Adrenal gland (tissue), 12 donors: ENCODE results near the gene CHMP4A. TPM values are rescaled to one million over a fixed set of nuclear protein-coding genes. Genes with fewer than 3 reads are reported as not detected.

ENCODE experiments used
- DNase-seq, 7 donors: peaks; one replicate each; pipeline ENCODE4 v3.0.0-alpha.2; 2019 to 2020
- H3K27ac ChIP-seq, 5 donors: fragments of 200-600 bp; sonication (generic) in 4 of 5; 1 replicate in 3 of 5; 2 replicates in 2 of 5; pipeline versions ENCODE4 v1.5.1 to v1.8.0; 2016 to 2020; ENCODE audit warnings: mild to moderate bottlenecking in 1 of 5
- H3K27me3 ChIP-seq: fragments of 200-600 bp; 2 replicates; pipeline ENCODE4 v1.8.0; 2021
- H3K36me3 ChIP-seq, 2 donors: fragments of 200-600 bp; replicated peaks in 1 of 2; 1 replicate in 1 of 2; 2 replicates in 1 of 2; pipeline versions ENCODE4 v1.5.1 to v1.8.0; 2018 to 2022
- H3K4me1 ChIP-seq, 2 donors: fragments of 200-600 bp; replicated peaks in 1 of 2; 1 replicate in 1 of 2; 2 replicates in 1 of 2; pipeline versions ENCODE4 v1.5.1 to v1.8.0; 2018 to 2021
- H3K4me3 ChIP-seq, 4 donors: fragments of 200-600 bp; sonication (generic) in 3 of 4; one replicate each; pipeline ENCODE4 v1.5.1; 2016 to 2018
- H3K9me3 ChIP-seq, 3 donors: fragments of 200-600 bp; sonication (generic) in 1 of 3; replicated peaks in 1 of 3; 1 replicate in 2 of 3; 2 replicates in 1 of 3; pipeline versions ENCODE4 v1.5.1 to v1.8.0; 2016 to 2021
- POLR2A ChIP-seq, 2 donors: fragments of 450-650 bp; IDR thresholded peaks; one replicate each; pipeline ENCODE4 v1.6.1; 2017; ENCODE audit warnings: antibody characterized with exemption in 2 of 2, mild to moderate bottlenecking in 2 of 2, moderate library complexity in 1 of 2
- WGBS, 4 donors: extraction: QIAGEN DNeasy Blood & Tissue Kit in 2 of 4; methylation state at CpG; one replicate each; pipeline versions ENCODE4 v1.1.5 to v1.1.7; 2013 to 2017; 5-methylcytosine and 5-hydroxymethylcytosine counted together
- intact Hi-C, 2 donors: fragments of 100-400 bp; cut with DNase I; formaldehyde crosslinking; loops; one replicate each; pipeline versions ENCODE4 v1.14.1 to v1.15.0; 2022 to 2023
- polyA plus RNA-seq, 3 donors: library from polyadenylated mRNA; stranded (reverse); fragments of 200-250 nt in 2 of 3; fragments of 350-450 nt in 1 of 3; fragmentation: Illumina TruSeq in 1 of 3; extraction: RNeasy Lipid Tissue Mini Kit (QIAGEN cat#74804) in 1 of 3; gene quantifications; one replicate each; pipeline ENCODE4 v1.2.3, GENCODE V29; 2013 to 2014
- total RNA-seq, 9 donors: library from RNA; depleted of rRNA in 4 of 9; stranded (reverse); fragments of >200 nt in 4 of 9; fragments of 120-200 nt in 1 of 9; fragmentation: NEBNext Ultra II Directional in 1 of 9; extraction: Animal tissue kit (Norgen Biotek cat#: 25700) in 1 of 9; gene quantifications; one replicate each; pipeline versions ENCODE4 v1.1.0 to v1.2.4, GENCODE V29; 2013 to 2023
- TF ChIP-seq, protein P1 (sequence below), 6 experiments: fragments of 450-650 bp in 4 of 6; fragments of 200-600 bp in 2 of 6; sonication (generic) in 1 of 6; IDR thresholded peaks; 1 replicate in 5 of 6; 2 replicates in 1 of 6; pipeline versions ENCODE4 v1.5.1 to v1.8.0; 2016 to 2021; ENCODE audit warnings: antibody characterized with exemption in 6 of 6, mild to moderate bottlenecking in 2 of 6, moderate library complexity in 1 of 6
- donor health status: healthy with polysubstance abuse.
- donor health status: Bipolar disorder and iron deficiency.
- donor health status: DM: yes; HTN: yes; CAD: no.
- donor health status: DM: no; HTN: no; CAD: no.
- donor health status: DM: no; HTN: no; CAD: no.
- donor health status: DM: yes; HTN: yes; CAD: no.

CHMP4A gene
- total and polyA plus RNA-seq, 12 donors: 32.9 to 118 (median 59.0) TPM

DNA sequence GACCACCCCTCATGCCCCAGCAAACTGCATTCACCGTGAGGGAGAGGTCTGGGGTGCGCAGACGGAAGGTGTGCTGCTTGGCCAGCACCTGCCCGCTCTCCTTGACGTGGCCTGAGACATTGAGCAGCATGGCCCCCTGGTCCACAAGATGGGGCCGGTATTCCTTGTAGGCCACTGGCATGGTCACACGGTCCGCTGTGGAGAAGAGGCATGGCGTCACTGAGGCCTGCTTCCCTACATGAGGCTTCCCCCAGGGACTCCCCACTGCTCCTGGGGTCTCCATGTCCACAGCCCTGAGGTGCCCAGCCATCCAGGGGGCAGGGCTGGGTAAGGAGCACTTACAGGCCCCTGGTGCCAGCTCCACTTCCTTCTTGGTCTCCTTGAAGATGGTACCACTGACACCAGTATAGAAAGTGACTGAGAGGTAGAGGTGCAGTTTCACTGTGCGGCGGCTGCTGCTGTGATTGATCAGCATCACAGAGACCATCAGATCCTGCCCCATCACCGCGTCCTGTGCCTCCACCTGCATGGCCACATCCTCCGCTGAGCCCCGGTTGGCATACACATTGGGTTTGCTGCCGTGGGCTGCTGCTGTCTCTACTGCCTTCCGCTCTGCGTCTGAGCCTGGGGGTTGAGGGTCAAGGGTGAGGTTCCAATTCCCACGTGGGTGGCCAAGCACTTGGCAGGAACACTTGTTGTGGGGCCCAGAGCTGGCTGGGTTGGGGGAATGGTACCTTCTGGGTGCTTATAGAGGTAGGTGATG lies 41.5 kb upstream of the CHMP4A start:
- DNase-seq: no peak
- no peaks in the 10 kb centered on the region for H3K4me1 ChIP-seq
- H3K4me3 ChIP-seq: no peak overlapping the region
- no peaks in the 10 kb centered on the region for H3K36me3 ChIP-seq
- no peaks in the 10 kb centered on the region for H3K9me3 ChIP-seq
- H3K27me3 ChIP-seq: no peaks in the 10 kb centered on the region
- intact Hi-C loops: no loop called here
- no peak for TF ChIP-seq POLR2A (IDR thresholded peaks at IDR 0.05)
- TF ChIP-seq, protein P1, sequence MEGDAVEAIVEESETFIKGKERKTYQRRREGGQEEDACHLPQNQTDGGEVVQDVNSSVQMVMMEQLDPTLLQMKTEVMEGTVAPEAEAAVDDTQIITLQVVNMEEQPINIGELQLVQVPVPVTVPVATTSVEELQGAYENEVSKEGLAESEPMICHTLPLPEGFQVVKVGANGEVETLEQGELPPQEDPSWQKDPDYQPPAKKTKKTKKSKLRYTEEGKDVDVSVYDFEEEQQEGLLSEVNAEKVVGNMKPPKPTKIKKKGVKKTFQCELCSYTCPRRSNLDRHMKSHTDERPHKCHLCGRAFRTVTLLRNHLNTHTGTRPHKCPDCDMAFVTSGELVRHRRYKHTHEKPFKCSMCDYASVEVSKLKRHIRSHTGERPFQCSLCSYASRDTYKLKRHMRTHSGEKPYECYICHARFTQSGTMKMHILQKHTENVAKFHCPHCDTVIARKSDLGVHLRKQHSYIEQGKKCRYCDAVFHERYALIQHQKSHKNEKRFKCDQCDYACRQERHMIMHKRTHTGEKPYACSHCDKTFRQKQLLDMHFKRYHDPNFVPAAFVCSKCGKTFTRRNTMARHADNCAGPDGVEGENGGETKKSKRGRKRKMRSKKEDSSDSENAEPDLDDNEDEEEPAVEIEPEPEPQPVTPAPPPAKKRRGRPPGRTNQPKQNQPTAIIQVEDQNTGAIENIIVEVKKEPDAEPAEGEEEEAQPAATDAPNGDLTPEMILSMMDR (IDR thresholded peaks at IDR 0.05): no peak
- no peak overlapping the region for H3K27ac ChIP-seq
- WGBS, 4 donors: 94 to 96% (median 96%) methylated on average over 14 to 19 of the region's 19 CpGs

DNA sequence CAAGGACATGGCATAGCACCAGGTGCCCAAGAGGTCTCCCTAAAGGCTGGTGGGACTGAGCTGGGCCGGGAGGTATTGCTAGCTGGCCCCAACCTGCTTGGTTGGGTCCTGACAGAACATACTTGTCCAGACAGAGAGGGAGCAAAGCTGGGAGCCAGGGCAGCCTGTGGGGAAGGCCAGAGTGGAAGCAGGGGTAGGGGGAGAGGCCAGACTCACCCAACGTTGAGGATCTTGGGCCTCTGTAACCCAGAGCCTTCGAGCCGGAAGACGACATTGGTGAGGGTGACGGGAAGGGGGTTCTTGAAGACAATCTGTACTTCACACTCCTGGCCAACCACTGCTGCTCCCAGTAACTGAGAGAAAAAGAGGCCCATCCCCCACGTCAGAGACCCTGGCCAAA lies 40.6 kb upstream of the CHMP4A start:
- TF ChIP-seq POLR2A (IDR thresholded peaks at IDR 0.05): no peak
- TF ChIP-seq, protein P1 (IDR thresholded peaks at IDR 0.05): no peak
- Histone ChIP-seq H3K36me3 (no peaks in the 10 kb centered on the region), H3K27ac (no peak overlapping the region), H3K27me3 (no peaks in the 10 kb centered on the region), H3K9me3 (no peaks in the 10 kb centered on the region), H3K4me3 (no peak overlapping the region), H3K4me1 (no peaks in the 10 kb centered on the region)
- 79 to 85% (median 82%) methylated on average over 6 to 7 of the region's 7 CpGs for WGBS, 4 donors
- intact Hi-C loops: no loop called here
- DNase-seq: no peak

DNA sequence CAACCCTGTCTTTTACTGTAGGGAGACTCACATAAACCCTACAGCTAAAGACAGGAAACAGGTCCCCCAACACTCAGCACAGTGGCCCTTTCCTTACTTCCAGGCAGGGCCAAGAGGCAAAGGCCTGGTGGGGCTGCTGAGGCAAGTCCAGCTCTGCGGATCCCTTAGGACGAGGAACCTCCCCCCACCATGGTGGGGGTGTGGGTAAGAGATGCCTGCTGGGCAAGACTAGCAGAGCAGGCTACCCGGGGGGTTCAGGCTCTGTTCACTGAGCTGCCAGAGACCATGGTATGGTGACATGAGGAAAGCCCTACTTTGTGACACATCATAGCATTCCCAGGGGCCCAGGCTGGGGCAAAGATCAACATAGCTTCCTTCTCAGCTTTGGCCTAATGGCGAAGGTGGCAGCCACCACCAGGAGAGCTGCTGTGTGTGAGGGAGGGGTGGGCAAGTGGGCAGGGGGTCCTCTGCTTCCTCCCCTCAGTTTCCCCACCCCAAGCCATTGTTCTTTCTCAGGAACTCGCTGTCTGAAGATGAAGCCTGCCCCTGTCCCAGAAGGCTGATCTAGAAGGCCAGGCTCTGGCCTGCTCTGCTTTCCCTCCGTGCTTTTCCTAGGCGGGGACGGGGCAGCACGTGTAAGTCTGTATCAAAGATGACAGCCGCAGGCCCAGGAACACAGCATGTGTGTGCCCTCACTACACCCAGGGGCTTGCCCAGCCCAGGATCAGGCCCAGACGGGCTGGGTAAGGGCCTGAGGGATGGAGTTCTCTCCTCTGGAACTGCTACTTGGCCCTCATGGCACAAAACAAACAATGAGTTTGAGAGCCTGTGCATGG lies 39.2 kb upstream of the CHMP4A start:
- Histone ChIP-seq H3K36me3 (no peaks in the 10 kb centered on the region), H3K9me3 (no peaks in the 10 kb centered on the region), H3K27me3 (no peaks in the 10 kb centered on the region), H3K4me3 (no peak overlapping the region), H3K4me1 (no peaks in the 10 kb centered on the region), H3K27ac (no peak overlapping the region)
- no peak for TF ChIP-seq POLR2A (IDR thresholded peaks at IDR 0.05)
- TF ChIP-seq, protein P1 (IDR thresholded peaks at IDR 0.05): no peak
- 80 to 84% (median 83%) methylated on average over 8 to 11 of the region's 11 CpGs for WGBS, 4 donors
- DNase-seq: no peak
- intact Hi-C loops: no loop called here

DNA sequence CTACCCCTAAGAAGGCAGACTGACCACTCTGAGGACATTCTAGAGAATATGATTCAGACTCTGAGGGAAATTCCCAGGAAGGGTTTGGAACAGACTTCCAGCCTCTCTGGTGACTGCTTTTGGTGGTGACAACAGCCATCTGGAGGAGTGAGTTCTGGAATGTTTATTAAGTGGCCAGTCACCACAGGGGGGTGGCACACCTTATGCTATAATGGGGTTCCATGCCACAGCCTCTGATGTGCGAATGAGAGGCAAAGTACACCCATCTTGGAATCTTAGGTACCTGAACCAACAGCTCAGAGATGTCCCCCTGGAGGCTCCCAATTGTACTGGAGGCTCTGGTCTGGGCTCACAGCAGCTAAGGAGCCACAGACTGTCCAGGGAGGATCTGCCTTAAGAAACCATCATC lies 38.6 kb upstream of the CHMP4A start:
- Histone ChIP-seq H3K4me3 (no peak overlapping the region), H3K36me3 (no peaks in the 10 kb centered on the region), H3K9me3 (no peaks in the 10 kb centered on the region), H3K27ac (no peak overlapping the region), H3K4me1 (no peaks in the 10 kb centered on the region), H3K27me3 (no peaks in the 10 kb centered on the region)
- DNase-seq: no peak
- 91 to 100% (median 98%) methylated on average over 1 of the region's 1 CpG for WGBS, 4 donors
- intact Hi-C loops: no loop called here
- TF ChIP-seq, protein P1 (IDR thresholded peaks at IDR 0.05): no peak
